ENCODE data around the gene NPW.

The NPW gene

GRCh38 chr16:2019518-2019920 lies at the start of gene NPW:
NPW (plus strand) TSS chr16:2019785.
- no peak for DNase-seq

GRCh38 chr16:1971796-1972489 lies 47.6 kb upstream of the NPW start, which contains the start of gene TBL3:
TBL3 (plus strand) TSS chr16:1972053; CDS start chr16:1972165, 112 bp downstream.
- peak; percentile 89 for DNase-seq

- DNase-seq: no peak
These were observed 47.1 kb upstream of the NPW start for GRCh38 chr16:1972490-1972877.

- no peak for DNase-seq
These were observed 46.0 kb upstream of the NPW start for GRCh38 chr16:1973461-1974156.

- DNase-seq: no peak
These were observed 45.2 kb upstream of the NPW start for GRCh38 chr16:1974157-1975070.

GRCh38 chr16:1975432-1976215 lies 44.0 kb upstream of the NPW start:
- DNase-seq: no peak

GRCh38 chr16:1976216-1976520 lies 43.4 kb upstream of the NPW start:
- no peak for DNase-seq

GRCh38 chr16:1976951-1977874 lies 42.4 kb upstream of the NPW start:
- no peak for DNase-seq

- no peak for DNase-seq
These were observed 41.7 kb upstream of the NPW start for GRCh38 chr16:1977875-1978268.

- DNase-seq: no peak
These were observed 41.0 kb upstream of the NPW start for GRCh38 chr16:1978476-1979120.

- DNase-seq: peak; percentile 87
These were observed 40.1 kb upstream of the NPW start for GRCh38 chr16:1979271-1980029.

- DNase-seq: peak; percentile 61
These were observed 39.4 kb upstream of the NPW start for GRCh38 chr16:1980030-1980769.

GRCh38 chr16:1980770-1981087 lies 38.9 kb upstream of the NPW start:
- no peak for DNase-seq

- DNase-seq: no peak
These were observed 38.2 kb upstream of the NPW start, which contains the start of gene NOXO1 for GRCh38 chr16:1981398-1981836. NOXO1 (minus strand) TSS chr16:1981469; CDS start chr16:1981179, 290 bp downstream.

GRCh38 chr16:1982013-1982433 lies 37.6 kb upstream of the NPW start:
- no peak for DNase-seq

GRCh38 chr16:1982991-1983543 lies 36.5 kb upstream of the NPW start:
- no peak for DNase-seq

- peak; percentile 92 for DNase-seq
These were observed 35.8 kb upstream of the NPW start, which contains the start of gene GFER for GRCh38 chr16:1983544-1984346. GFER (plus strand) TSS chr16:1984193; CDS start chr16:1984219, 26 bp downstream.

Data from COR-L47 (cell line).